Heart left ventricle (tissue), 13 donors: ENCODE measurements around the gene NUP155.
"Not testable (repeated sequence)": the region's sequence is repeated elsewhere in the genome, so short reads cannot be mapped to it uniquely, and the experiment has no call there.

Experiments used
- CTCF ChIP-seq, 12 donors: fragments of 200-600 bp; sonication (generic) in 4 of 12; IDR thresholded peaks; one replicate each; pipeline versions ENCODE4 v1.5.0 to v1.8.0; 2018 to 2022; ENCODE audit warnings: antibody characterized with exemption in 12 of 12, mild to moderate bottlenecking in 5 of 12
- POLR2A ChIP-seq, 2 donors: fragments of 450-650 bp; IDR thresholded peaks; one replicate each; pipeline ENCODE4 v1.6.1; 2017; ENCODE audit warnings: antibody characterized with exemption in 2 of 2, mild to moderate bottlenecking in 2 of 2, moderate library complexity in 2 of 2
- donor health status: ischemic (EF 13 %, LVEDD 7.1; RV severe dilation, severe dysfunction).
- donor health status: DM: no; HTN: yes; CAD: no.
- donor health status: DM: no; HTN: no; CAD: no.
- donor health status: ischemic (EF 25% LVEDD 6.9; RV normal size, moderate dysfunction).
- donor health status: ischemic (EF 25% LVEDD 5.7; RV mildly dilated, moderate dysfunction).
- donor health status: ischemic (EF 35%, LVEDD 5.7; RV mildly dilated, moderate dysfunction).
- donor health status: nonischemic (EF 11% LVEDD 7.7; RV severe dilation, severe dysfunction).
- donor health status: DM: yes; HTN: yes; CAD: no.
- donor health status: PGD.
- donor health status: ischemic (EF 29% LVEDD 5.4; RV normal size, mild dysfunction).
- donor health status: nonischemic (EF 23%, LVEDD 6.1; RV moderate dilation, normal function).

- not testable (repeated sequence) for TF ChIP-seq CTCF, POLR2A (IDR thresholded peaks at IDR 0.05)
These were observed 28.2 kb downstream of the NUP155 start for GRCh38 chr5:37342741-37343140.
